GM21360 (cell line): Measurements from ENCODE around the gene TAP2.
"Not testable (repeated sequence)": the region's sequence is repeated elsewhere in the genome, so short reads cannot be mapped to it uniquely, and the experiment has no call there.

Experiments
- ATAC-seq: cut with Tn5 transposase; IDR thresholded peaks from one replicate; pipeline ENCODE4 v1.9.1; 2021; ENCODE audit warnings: mild to moderate bottlenecking, moderate library complexity; ENCODE audit not compliant: unreplicated experiment

The TAP2 gene

DNA sequence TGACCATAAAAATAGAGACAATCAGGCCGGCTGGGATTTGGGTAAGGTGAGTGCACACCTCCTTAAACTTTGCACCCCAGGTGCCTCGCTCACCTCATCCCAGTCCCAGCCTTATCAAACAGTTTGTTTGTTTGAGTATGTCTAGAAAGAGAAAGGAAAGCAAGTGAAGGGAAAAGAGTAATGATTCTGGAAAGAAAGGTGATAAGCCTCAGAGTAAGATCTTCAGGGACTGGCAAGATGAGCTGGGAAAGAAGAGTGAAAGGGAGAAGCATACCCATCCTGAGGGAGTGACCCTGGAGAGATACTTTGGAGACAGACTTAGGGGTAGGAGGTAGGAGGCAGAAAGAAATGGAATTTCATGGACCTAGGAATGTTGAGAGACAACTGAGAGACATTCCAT, 1.7 kb downstream of the TAP2 start:
- ATAC-seq: no peak

DNA sequence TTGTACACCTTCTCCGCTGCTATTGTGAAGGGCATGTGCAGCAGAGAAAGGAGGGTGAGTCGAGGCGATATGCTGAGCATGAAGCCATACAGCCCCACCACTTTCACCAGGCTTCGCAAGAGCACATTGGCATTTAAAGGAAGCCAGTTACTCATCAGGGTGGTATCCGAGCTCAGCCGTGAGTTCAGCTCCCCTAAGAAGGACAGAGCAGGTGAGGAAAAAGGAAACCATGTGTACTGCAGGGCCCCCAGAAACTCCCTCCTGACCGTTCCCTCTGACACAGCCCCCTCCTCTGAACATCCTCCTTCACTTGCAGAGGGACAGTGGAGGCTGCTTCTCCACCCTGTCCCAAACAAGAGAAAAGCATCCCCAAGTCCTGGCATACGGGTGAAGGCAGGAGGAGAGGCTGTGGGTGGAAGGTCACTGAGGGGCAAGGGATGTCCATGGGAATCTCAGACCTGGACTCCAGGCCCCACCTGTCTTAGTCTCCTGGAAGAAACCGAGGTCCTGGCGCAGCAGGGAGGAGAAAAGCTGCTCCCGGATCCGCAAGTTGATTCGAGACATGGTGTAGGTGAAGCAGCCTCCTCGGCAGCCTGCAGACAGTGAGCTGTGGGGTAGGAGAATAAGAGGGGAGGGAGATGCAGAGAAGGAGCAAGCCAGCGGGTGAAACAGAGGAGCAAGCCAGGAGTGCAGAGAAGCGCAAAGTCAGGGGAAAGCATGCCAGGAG, 3.2 kb downstream of the TAP2 start:
- ATAC-seq: no peak

DNA sequence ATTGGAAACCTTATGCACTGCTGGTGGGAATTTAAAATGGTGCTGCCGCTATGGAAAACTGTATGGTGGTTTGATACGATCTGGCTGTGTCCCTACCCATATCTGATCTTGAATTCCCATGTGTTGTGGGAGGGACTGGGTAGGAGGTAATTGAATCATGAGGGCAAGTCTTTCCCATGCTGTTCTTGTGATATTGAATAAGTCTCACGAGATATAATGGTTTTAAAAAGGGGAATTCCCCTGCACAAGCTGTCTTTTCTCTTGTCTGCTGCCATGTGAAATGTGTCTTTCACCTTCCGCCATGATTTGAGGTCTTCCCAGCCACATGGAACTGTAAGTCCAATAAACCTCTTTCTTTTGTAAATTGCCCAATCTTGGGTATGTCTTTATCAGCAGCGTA, 4.9 kb downstream of the TAP2 start:
- no peak for ATAC-seq

DNA sequence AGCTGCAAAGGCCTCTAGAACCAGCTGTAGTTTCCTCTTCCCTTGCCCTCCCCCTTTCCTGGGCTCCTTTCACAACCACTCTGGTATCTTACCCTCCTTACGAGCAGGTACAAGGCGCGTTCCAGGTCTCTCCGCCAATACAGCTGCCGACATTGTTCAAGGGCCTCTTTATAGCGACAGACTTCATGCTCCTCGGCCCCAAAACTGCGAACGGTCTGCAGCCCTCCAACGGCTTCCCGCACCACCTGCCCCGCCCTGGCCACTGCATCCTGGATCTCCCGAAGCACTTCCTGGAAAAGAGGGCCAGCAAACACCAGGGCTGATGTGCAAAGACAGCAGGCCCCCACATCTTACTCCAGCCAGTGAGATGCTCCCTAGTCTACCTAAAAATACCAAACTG, 6.0 kb downstream of the TAP2 start:
- ATAC-seq: no peak

DNA sequence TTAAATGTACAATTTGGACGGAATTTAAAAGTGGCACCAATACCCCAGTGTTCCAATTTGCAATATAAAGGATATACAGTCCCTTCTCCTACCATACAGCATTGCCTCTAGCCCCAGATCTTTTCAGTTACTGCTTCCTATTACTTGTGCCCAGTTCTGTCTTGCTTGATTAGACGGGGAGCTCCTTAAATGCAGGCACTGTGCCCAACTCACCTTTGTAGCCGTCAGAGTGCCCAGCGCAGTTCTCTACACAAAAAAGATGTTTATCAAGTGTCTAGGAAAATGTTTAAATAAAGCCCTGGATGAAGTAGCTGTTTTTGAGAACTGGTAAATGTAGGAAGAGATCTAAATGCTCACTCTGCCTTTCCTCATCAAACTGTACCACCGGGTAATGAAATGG, 7.6 kb downstream of the TAP2 start:
- no peak for ATAC-seq

DNA sequence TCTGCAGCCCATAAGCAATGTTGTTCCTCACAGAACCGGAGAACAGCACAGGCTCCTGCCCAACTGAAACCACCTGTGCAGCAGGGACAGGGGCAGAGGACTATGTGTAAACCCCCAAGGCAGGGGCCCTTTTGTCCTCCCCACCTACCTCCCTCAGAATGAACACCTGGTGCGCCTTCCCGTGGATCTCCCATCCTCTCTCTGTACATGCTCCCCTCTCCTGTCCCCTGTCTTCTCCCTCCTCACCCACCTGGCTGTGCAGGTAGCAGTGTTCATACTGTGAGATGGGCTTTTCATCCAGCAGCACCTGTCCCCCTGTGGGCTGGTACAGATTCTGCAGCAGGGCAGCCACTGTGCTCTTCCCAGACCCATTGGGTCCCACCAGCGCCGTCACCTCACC, 8.5 kb downstream of the TAP2 start:
- no peak for ATAC-seq

DNA sequence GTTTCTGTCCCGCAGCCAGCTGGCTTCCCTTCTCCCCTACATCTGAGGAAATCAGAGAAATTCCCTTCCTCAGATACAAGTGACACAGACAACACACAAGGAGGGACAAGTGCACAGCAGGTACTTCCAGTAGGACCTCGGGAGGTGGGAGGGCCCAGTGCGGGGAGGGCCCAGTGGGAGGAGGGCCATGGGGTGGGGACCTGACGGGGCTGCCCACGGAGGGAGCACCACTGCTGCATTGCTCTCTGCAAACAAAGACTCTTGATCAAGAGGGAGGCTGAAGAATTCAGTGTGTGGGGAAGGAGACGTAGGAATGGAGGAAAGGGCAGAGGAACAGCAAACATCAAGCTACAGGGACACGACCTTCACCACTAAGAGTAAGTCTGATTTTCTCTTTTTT, 9.0 kb downstream of the TAP2 start:
- no peak for ATAC-seq

DNA sequence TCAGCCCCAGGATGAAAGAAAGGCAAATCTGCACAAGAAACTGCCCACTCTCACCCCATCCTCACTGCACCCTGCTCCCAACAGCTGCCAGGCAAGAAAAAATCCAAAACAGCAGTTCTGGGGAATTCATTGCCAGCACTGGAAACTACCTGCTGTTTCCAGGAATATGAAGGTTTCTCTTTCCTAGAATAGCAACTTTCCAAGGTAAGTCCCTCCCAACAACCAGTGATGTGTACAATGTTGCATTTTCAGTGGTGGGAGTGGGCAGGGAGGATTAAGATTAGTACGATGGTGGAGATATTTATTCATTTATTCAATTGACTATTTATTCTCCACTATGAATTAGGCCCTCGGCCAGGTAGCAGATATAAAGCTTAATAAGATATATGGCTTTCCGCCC, 11.5 kb downstream of the TAP2 start:
- no peak for ATAC-seq

DNA sequence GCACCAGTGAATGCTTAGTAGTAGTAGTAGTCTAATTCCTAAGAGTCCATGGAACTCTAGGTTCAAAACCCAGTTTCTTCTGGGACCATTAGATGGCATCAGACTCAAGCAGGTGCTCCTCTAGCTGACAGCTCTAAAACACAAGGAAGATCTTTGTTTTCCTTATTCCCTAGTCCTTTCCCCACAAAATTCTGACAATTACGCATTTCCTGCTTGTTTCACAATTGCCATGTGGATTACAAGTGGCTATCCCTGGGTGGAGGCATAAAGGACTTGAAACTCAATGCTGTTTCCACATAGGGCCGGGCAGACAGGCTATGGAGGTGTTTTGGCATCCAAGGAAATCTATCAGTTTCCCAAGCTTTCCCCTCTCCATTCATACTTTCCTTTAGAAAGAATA, 12.6 kb downstream of the TAP2 start:
- no peak for ATAC-seq

DNA sequence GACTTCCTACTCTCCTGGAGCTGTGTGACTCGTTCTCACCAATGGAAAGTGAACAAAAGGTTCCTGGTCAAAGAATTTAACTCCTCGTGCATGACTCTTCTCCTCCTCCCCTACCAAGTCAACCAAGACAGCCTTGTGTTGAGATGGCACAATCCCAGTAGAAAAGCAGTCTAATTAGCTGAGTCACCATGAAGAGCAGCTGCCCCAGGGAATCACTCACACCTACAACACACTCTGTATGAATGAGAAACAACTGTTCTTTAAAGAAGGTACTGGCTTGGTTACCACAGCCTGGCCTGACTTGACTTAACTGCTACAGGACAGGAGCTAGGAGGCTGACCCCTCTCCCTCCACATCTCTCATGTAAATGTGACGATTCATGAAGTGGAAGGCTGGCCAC, 18.8 kb downstream of the TAP2 start:
- no peak for ATAC-seq

DNA sequence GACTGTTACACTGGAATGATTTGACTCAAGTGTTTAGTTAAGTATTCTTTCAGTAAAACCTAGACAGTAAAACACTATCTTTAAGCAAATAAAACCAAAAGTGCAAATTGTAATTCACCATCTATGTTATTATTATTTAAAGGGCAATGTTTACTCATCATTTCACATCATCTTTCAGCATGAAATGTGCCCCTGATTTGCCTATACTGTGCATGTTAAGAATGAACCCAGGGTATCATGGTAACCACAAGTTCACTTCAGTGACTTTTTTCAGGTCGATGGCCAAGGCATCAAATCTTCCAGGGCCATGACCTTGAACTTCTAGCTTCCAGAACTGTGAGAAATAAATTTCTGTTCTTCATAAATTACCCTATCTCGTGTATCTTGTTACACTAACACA, 19.7 kb downstream of the TAP2 start:
- ATAC-seq: no peak

DNA sequence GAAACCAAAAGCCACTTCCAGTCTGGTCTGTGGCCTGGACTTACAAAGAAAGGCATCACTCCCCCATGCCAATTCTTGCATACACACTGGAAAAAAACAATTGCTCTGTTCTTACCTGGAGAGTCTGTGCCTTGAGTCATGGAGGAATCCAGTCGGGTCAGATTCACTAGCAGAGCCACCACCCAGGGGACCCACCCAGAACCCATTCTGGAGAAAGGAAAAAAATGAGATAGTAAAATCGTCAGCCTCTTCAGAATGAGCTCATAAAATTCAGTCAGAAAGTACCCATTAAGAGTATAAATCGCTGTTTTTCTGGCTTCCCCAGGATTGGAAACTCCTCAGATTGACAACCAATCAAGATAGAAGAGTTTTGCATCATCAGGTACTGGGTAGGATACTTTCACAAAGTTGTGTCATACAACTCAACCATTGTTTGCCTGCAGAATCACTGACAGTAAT, 21.8 kb downstream of the TAP2 start, which contains the start of gene HLA-DOB:
Gene HLA-DOB (minus strand): TSS at position 257 of the 459 bp plus-strand sequence. CDS start 51 bp downstream, at position 206.
- no peak for ATAC-seq

DNA sequence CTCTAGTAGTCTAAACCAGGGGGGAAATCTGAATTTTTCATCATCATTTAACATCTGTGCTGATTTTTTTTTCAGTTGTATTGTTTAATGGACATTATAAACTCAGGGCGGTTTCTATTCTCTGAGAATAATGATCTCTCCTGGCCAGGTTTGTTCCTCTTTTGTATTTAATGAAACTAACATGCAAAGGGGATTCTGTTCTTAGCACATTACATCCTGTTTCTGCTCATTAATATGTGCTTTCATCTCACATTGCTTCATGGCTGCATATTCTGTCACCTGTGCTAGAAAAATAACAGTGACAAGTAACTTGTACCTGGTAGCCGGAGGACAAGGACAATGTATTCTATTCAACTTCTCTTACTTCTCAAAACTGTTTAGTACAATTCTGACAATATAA, 22.5 kb downstream of the TAP2 start:
- ATAC-seq: no peak

DNA sequence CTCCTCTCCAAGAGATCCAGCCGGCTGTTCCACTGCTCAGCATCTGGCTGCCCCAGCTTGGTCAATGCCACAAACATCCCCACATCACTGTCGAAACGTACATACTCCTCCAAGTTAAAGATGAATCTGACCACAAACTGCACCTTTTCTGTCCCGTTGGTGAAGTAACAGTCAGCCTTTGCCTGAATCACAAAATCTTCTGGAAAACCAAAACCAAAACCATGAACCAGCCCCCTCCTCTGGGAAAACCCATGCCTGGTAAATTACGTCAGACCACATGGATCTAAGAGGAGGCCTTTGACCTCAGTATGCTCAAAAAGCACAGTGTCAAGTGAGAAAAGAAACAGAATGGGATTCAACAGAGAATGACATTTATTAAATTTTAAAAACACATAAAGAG, 23.4 kb downstream of the TAP2 start:
- no peak for ATAC-seq

DNA sequence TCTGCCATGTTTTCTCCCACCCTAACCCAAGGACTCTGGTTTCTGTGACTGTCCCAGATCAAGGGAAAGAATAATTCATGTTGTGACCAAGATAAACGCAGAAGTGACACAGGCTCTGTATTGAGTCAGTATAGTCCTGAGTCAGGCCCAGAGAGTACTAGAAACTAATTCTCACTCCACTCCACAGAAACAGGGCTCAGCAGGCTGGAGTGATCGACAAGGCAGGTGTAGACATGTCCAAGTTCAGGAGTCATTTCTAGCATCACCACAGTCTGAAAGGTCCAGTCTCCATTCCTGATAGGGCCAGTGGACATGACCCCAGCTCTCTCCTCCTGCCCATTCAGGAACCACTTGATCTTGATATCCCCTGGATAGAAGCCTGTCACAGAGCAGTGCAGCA, 24.4 kb downstream of the TAP2 start:
- ATAC-seq: no peak

DNA sequence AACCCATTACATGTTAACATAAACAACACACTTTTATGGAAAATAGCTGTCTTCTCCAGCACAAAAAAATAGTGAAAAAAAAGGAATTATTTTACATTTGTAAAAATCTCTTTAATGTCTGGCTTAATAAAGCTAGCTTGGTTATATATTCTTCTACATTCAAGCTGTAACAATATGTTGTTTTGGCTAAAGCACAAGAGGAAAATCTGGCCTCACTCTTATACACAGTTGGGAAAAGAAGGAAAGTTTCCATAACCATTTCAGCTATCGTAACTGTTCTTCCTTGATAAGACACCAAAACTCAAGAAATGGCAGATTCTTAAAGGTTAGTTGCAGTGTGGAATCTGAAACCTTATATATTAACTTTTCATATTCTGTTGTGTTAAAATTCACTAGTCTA, 29.4 kb downstream of the TAP2 start:
- ATAC-seq: no peak

DNA sequence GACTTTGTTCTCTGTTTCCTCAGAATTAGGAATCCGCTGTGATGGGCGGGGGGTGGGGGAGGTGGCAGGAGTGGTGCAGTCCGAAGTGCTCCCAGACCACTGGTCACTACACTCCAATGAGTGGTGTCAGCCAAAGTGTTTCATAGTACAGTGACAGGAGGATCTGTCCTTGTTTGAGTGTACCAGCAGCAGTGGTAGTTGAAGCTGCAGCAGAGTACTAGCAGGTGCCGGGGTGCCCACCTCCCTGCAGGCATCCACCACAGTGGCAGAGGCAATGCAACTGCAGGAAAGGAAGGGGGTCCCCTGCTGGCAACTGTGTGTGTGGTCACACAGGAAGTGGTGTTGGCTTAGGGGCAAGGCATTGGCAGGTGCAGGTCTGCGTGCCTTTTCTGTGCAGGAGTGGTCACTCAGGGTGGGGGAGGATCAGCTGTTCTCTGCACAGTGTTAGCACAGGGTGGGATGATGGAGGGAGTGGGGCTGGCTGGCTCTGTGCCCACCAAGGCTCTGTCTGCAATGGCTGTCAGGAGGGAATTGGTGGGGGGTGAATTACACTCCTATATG, 31.4 kb downstream of the TAP2 start:
- no peak for ATAC-seq

DNA sequence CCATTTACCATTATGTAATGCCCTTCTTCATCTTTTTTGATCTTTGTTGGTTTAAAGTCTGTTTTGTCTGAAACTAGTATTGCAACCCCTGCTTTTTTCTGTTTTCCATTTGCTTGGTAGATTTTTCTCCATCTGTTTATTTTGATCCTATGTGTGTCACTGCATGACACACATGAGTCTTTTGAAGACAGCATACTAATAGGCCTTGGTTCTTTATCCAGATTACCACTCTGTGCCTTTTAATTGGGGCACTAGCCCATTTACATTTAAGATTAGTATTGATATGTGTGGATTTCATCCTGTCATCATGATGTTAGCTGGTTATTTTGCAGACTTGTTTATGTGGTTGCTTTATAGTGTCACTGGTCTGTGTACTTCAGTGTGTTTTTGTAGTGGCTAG, 33.1 kb downstream of the TAP2 start:
- not testable (repeated sequence) for ATAC-seq

DNA sequence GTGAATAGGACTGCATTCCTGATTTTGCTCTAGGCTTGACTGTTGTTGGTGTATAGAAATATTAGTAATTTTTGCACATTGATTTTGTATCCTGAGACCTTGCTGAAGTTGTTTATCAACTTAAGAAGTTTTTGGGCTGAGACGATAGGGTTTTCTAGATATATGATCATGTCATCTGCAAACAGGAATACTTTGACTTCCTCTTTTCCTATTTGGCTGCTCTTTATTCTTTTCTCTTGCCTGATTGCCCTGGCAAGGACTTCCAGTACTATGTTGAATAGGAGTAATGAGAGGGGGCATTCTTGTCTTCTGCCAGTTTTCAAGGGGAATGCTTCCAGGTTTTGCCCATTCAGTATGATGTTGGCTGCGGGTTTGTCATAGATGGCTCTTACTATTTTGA, 35.1 kb downstream of the TAP2 start:
- no peak for ATAC-seq

DNA sequence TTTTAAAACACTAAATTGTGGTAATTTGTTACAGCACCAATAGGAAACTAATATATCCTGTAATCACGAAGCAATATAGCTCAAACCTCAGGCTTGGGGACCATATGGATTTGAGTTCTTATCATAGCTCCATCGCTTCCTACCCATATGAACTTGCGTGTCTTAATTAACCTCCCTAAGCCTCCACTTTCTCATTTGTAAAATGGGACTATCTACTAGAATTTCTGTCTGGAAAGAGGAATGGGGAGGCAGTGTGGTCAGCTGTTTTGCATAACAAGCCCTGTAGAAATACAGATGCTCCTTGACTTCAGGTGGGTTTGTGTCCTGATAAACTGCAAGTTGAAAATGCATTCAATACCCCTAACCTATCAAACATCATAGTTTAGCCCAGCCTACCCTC, 38.8 kb downstream of the TAP2 start:
- ATAC-seq: no peak

DNA sequence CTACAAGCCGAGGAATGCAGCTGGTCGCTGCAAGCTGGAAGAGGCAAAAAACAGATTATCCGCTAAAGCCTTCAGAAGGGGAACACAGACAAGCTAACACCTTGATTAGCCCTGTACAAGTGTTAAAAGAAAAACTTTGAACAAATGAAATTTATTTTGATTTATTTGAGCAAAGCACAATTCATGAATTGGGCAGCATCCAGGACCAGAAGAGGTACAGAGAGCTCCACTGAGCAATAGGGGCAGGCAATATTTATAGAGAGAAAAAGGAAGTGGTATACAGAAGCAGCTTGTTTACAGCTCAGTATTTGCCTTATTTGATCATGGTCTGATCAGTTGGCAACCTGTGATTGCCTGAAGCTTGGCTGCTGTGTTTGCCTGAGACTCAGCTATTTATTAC, 39.4 kb downstream of the TAP2 start:
- ATAC-seq: no peak

DNA sequence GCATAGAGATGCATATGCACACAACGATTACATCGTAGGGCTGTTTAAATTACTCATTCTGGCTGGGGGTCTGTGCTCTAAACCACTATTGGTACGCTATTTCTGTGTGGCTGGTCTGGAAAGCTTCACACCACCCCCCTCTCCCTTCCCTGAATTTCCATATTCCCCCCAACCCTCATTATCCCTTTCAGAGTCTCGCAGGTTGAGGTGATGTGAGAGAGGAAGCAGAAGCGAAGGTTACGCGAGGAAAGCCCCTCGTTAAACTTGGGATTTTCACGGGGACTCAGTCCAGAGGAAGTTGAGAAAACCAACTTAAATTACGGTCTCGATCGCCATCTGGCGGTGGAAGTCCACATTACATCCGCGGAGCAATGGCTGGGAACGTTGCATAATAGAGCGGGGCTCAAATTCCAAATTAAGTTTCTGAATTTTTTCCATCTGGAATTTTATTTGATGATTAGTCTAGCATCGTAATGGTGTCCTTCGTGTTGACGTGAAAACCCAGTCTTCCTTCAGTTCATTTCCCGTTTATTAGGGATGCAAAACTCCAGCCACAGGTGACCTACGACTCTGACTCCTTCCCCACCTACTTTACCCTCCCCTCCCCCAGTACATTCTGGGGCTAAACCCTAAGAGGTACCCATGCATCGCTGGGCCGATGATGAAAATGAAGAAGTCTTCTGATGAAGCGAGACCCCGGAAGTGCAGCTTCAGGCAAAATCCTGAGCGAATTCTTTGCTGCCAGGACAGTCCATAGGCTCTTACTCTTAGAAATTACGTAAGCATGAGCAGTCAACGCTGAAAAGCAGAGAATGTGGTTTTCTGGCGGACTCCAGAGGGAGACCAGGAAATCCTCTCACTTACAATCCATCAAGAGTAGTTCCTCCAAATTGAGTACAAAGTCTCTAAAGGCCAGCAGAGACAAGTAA, 41.4 kb downstream of the TAP2 start:
- no peak for ATAC-seq
